Tibial nerve (tissue), 4 donors: ENCODE results near the gene HLA-DOB.

Experiments
- CTCF ChIP-seq, 5 experiments: fragments of 200-600 bp in 3 of 5; fragments of 450-650 bp in 2 of 5; sonication (generic) in 3 of 5; IDR thresholded peaks; one replicate each; pipeline ENCODE4 v1.5.1; 2016 to 2019; ENCODE audit warnings: antibody characterized with exemption in 5 of 5, mild to moderate bottlenecking in 3 of 5, moderate library complexity in 2 of 5
- EP300 ChIP-seq, 2 donors: sonication (generic); formaldehyde crosslinking; IDR thresholded peaks; one replicate each; pipeline ENCODE4 v1.6.1; 2017; ENCODE audit warnings: antibody characterized with exemption in 2 of 2, mild to moderate bottlenecking in 1 of 2
- POLR2A ChIP-seq, 2 donors: fragments of 450-650 bp; IDR thresholded peaks; one replicate each; pipeline ENCODE4 v1.6.1; 2017; ENCODE audit warnings: antibody characterized with exemption in 2 of 2, mild to moderate bottlenecking in 2 of 2, moderate library complexity in 2 of 2

- TF ChIP-seq CTCF (IDR thresholded peaks at IDR 0.05) (no peak), POLR2A (IDR thresholded peaks at IDR 0.05) (no peak), EP300 (IDR thresholded peaks at IDR 0.05) (no peak)
Measured at GRCh38 chr6:32774426-32774825, 42.4 kb downstream of the HLA-DOB start.
